Measurements from ENCODE around the gene NXPH2. TPM values are rescaled to one million over a fixed set of nuclear protein-coding genes. Genes with fewer than 3 reads are reported as not detected.

Gene NXPH2
- total and polyA plus RNA-seq, 9 of the 15 experiments (the other 6 are each of a cell fraction or from before 2014, with no cell fraction given), result not detected

DNA sequence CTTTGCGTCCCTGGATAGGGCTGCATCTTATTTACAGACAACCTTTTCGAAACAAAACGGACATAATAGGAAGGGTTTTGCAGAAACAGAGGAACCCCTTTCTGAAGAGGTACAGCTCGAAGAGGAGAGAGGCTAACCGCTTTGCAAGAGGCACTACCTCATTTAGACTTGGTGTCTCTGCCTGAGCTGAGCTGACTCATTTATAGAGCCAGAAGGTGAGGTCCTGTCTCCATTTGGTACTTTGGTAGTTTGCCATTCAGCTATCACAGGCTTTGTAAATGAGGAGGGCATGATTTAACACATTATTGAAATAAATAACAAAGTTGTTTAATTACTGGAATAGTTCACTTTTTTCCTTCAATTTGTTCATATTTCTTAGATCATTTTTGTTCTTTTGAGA, 2.2 kb upstream of the NXPH2 start:
- ATAC-seq (no peak), FAIRE-seq (no peak), DNase-seq (ENCODE audit: extremely low read depth in 1 of 4, low spot score in 3 of 4) (no peak)
- no TSS peak for BruUV-seq (replicated peaks)
- intact Hi-C loops (cut with micrococcal nuclease) (loop anchor here (10.0 kb wide), 1 partner anchor 308 kb away; no protein-coding TSS in a partner anchor), in situ Hi-C loops (cut with MboI) (no loop called here)
- H3K36me3 ChIP-seq (ENCODE audit: control insufficient read depth, insufficient read depth, low read length), result no peaks in the 10 kb centered on the region
- no peaks in the 10 kb centered on the region for H3K9me1 ChIP-seq (ENCODE audit: control insufficient read depth, insufficient read depth, low read length)
- no peak overlapping the region for H2AFZ ChIP-seq (ENCODE audit: low read depth, low read length)
- CTCF ChIA-PET (ENCODE audit: low intra/inter-chr PET ratio), result no interaction called here
- WGBS (ENCODE audit: insufficient coverage, low coverage, missing lambda C conversion rate), result 6% methylated on average over 5 of the region's 5 CpGs
- H3K4me2 ChIP-seq (ENCODE audit: insufficient read depth, low read length), result no peak overlapping the region
- TF ChIP-seq ZNF239 (CRISPR knock-in tag; IDR thresholded peaks at IDR 0.05) (no peak), ZFPM2 (CRISPR knock-in tag; IDR thresholded peaks at IDR 0.05) (no peak), ERF (CRISPR knock-in tag; IDR thresholded peaks at IDR 0.05) (no peak), STAT5A (IDR thresholded peaks at IDR 0.05; ENCODE audit: borderline replicate concordance, low read length) (no peak), HNRNPLL (IDR thresholded peaks at IDR 0.05; ENCODE audit: low read depth, low read length, poor library complexity, severe bottlenecking) (no peak), DACH1 (IDR thresholded peaks at IDR 0.05; ENCODE audit: partially characterized antibody) (no peak), MEF2A (IDR thresholded peaks at IDR 0.05; ENCODE audit: control insufficient read depth, low read depth, low read length) (no peak), ZNF696 (CRISPR knock-in tag; conservative IDR thresholded peaks at IDR 0.05) (no peak), BRF2 (IDR thresholded peaks at IDR 0.05; ENCODE audit: borderline replicate concordance, insufficient read depth, insufficient read length) (no peak), FUS (optimal IDR thresholded peaks at IDR 0.05; ENCODE audit: low read depth, low read length) (no peak), ZBTB5 (IDR thresholded peaks at IDR 0.05) (no peak), LARP7 (IDR thresholded peaks at IDR 0.05) (no peak), MAZ (CRISPR knock-in tag; conservative IDR thresholded peaks at IDR 0.05 in 1 of 2, IDR thresholded peaks at IDR 0.05 in 1 of 2) (no peak), DPF2 (IDR thresholded peaks at IDR 0.05) (no peak)
- no peak overlapping the region for H3K27ac ChIP-seq (ENCODE audit: extremely low read depth, low read depth, low read length)
- POLR2A ChIA-PET, result no interaction called here
- H3K4me3 ChIP-seq, result no peak overlapping the region
- H3K79me2 ChIP-seq (ENCODE audit: control insufficient read depth, insufficient read depth, low read length), result no peaks in the 10 kb centered on the region
- no peaks in the 10 kb centered on the region for H4K20me1 ChIP-seq (replicated peaks; ENCODE audit: control insufficient read depth, insufficient read depth, low read length)
- H3K4me1 ChIP-seq (replicated peaks in 1 of 2; ENCODE audit: control insufficient read depth in 2 of 2, insufficient read depth in 2 of 2, low read length in 2 of 2), result no peaks in the 10 kb centered on the region
- peaks cover 5 to 28% of the 10 kb centered on the region in 2 experiments; a peak in 3 of 5 replicates for H3K27me3 ChIP-seq (ENCODE audit: control insufficient read depth in 2 of 2, insufficient read depth in 2 of 2, low read length in 2 of 2)
- no peaks in the 10 kb centered on the region for H3K9me3 ChIP-seq (replicated peaks; ENCODE audit: control insufficient read depth, insufficient read depth, low read depth, low read length)
- H3K9ac ChIP-seq (ENCODE audit: insufficient read depth in 1 of 2, low read depth in 2 of 2, low read length in 2 of 2), result no peak overlapping the region
